HG03280 (cell line): ENCODE measurements around the gene CSTF2T.

Experiments used
- ATAC-seq: cut with Tn5 transposase; IDR thresholded peaks from one replicate; pipeline ENCODE4 v1.9.1; 2021; ENCODE audit warnings: mild to moderate bottlenecking, moderate library complexity; ENCODE audit not compliant: unreplicated experiment

Gene CSTF2T

GRCh38 chr10:51699475-51700227, at the start of gene CSTF2T:
Gene CSTF2T, minus strand, starts transcription at chr10:51699595. Its CDS starts 46 bp downstream, at chr10:51699549.
- peak; percentile 91 for ATAC-seq

- ATAC-seq = no peak
Measured at GRCh38 chr10:51748959-51749358, 49.6 kb upstream of the CSTF2T start.

GRCh38 chr10:51747216-51747615, 47.8 kb upstream of the CSTF2T start:
- no peak for ATAC-seq

- no peak for ATAC-seq
Measured at GRCh38 chr10:51745397-51745796, 46.0 kb upstream of the CSTF2T start.

- no peak for ATAC-seq
Measured at GRCh38 chr10:51744235-51745000, 45.0 kb upstream of the CSTF2T start.

GRCh38 chr10:51743146-51743545, 43.8 kb upstream of the CSTF2T start:
- peak; percentile 79 for ATAC-seq

- no peak for ATAC-seq
Measured at GRCh38 chr10:51733057-51733456, 33.7 kb upstream of the CSTF2T start.

GRCh38 chr10:51729822-51730555, 30.6 kb upstream of the CSTF2T start:
- ATAC-seq = no peak

- no peak for ATAC-seq
Measured at GRCh38 chr10:51724038-51724437, 24.6 kb upstream of the CSTF2T start.

GRCh38 chr10:51718804-51719291, 19.5 kb upstream of the CSTF2T start:
- no peak for ATAC-seq

- ATAC-seq = no peak
Measured at GRCh38 chr10:51716981-51717380, 17.6 kb upstream of the CSTF2T start.

GRCh38 chr10:51711519-51711891, 12.1 kb upstream of the CSTF2T start:
- ATAC-seq = no peak

GRCh38 chr10:51709324-51709972, 10.1 kb upstream of the CSTF2T start:
- no peak for ATAC-seq

- no peak for ATAC-seq
Measured at GRCh38 chr10:51708609-51709008, 9.2 kb upstream of the CSTF2T start.

- ATAC-seq = no peak
Measured at GRCh38 chr10:51707821-51708424, 8.5 kb upstream of the CSTF2T start.

- ATAC-seq = no peak
Measured at GRCh38 chr10:51707392-51707791, 8.0 kb upstream of the CSTF2T start.

GRCh38 chr10:51706225-51706624, 6.8 kb upstream of the CSTF2T start:
- ATAC-seq = no peak

GRCh38 chr10:51705774-51706173, 6.4 kb upstream of the CSTF2T start:
- ATAC-seq = no peak

GRCh38 chr10:51700228-51700817, 928 bp upstream of the CSTF2T start:
- ATAC-seq = no peak

- ATAC-seq = peak; percentile 33
Measured at GRCh38 chr10:51699145-51699474, 285 bp downstream of the CSTF2T start.
